HCT116 (cell line): ENCODE data around the gene KRTAP16-1. TPM values are rescaled to one million over a fixed set of nuclear protein-coding genes. Genes with fewer than 3 reads are reported as not detected.

ENCODE experiments used
- ATAC-seq: fragments of 200-7000 bp; cut with Tn5 transposase; 2 replicates; pipeline ENCODE4 v1.9.1; 2020; ENCODE audit warnings: mild to moderate bottlenecking, moderate library complexity
- BruUV-seq: library from RNA; stranded (reverse); fragments of 400-500 nt; replicated peaks from 2 replicates; lab custom pipeline; 2021; lab: Mats Ljungman, UMichigan
- CTCF ChIA-PET: fragments of 300-600 bp; sonication (Branson Sonifier 250); formaldehyde crosslinking; loops from one replicate; lab custom pipeline; 2021; ENCODE audit warnings: antibody characterized with exemption; lab: Charles Lee
- POLR2A ChIA-PET: fragments of 300-600, 350-600 bp; sonication (Branson Sonifier 250); formaldehyde crosslinking; loops from one replicate; lab custom pipeline; 2021; ENCODE audit warnings: antibody characterized with exemption; lab: Charles Lee
- RAD21 ChIA-PET, 2 experiments: fragments of 300-600 bp; sonication (Branson Sonifier 250); formaldehyde crosslinking; loops; one replicate each; lab custom pipeline; 2023; ENCODE audit warnings: low total read pairs in 2 of 2; ENCODE audit not compliant: uncharacterized antibody in 2 of 2, unreplicated experiment in 2 of 2, low non-redundant PET in 1 of 2; lab: Charles Lee
- DNase-seq: peaks from one replicate; pipeline ENCODE4 v3.0.0-alpha.2; 2010; ENCODE audit warnings: low read depth, low spot score
- H2AFZ ChIP-seq: fragments of 200-600 bp; shearing (Covaris generic), sonication (generic); 2 replicates; pipeline ENCODE4 v1.6.1; 2017; ENCODE audit warnings: low read depth, mixed run types, mixed read lengths, antibody characterized with exemption, low read length; ENCODE audit not compliant: poor library complexity, severe bottlenecking
- H3K27ac ChIP-seq: 2 replicates; pipeline ENCODE4 v1.5.1; 2012; ENCODE audit warnings: low read depth, low read length
- H3K27me3 ChIP-seq: fragments of 200-600 bp; sonication (generic); 2 replicates; pipeline ENCODE4 v1.6.1; 2016; ENCODE audit warnings: mixed run types, low read length, mixed read lengths; ENCODE audit not compliant: insufficient read depth
- H3K36me3 ChIP-seq, 2 experiments: fragments of 200-500 bp in 1 of 2; fragments of 200-600 bp in 1 of 2; sonication (Bioruptor generic) in 1 of 2; sonication (generic) in 1 of 2; 2 replicates each; pipeline versions ENCODE4 v1.5.1 to v1.6.1; 2014 to 2016; ENCODE audit warnings: low read length in 2 of 2, inconsistent platforms in 1 of 2, mixed read lengths in 1 of 2, mixed run types in 1 of 2; ENCODE audit not compliant: insufficient read depth in 2 of 2, control insufficient read depth in 1 of 2
- H3K4me1 ChIP-seq, 2 experiments: fragments of 200-600 bp in 1 of 2; sonication (generic) in 1 of 2; 2 replicates each; pipeline versions ENCODE4 v1.5.1 to v1.6.1; 2012 to 2017; ENCODE audit warnings: low read length in 2 of 2, inconsistent platforms in 1 of 2, mild to moderate bottlenecking in 1 of 2, mixed read lengths in 1 of 2, mixed run types in 1 of 2, moderate library complexity in 1 of 2; ENCODE audit not compliant: insufficient read depth in 2 of 2, control insufficient read depth in 1 of 2
- H3K4me2 ChIP-seq: fragments of 200-600 bp; sonication (generic); 2 replicates; pipeline ENCODE4 v1.6.1; 2017; ENCODE audit warnings: mixed run types, low read length, mixed read lengths
- H3K4me3 ChIP-seq, 2 experiments: fragments of 200-600 bp in 1 of 2; sonication (generic) in 1 of 2; replicated peaks in 1 of 2; 2 replicates each; pipeline ENCODE4 v1.5.1; 2011 to 2016; ENCODE audit warnings: low read length in 2 of 2, control low read depth in 1 of 2, low read depth in 1 of 2, mild to moderate bottlenecking in 1 of 2, mixed read lengths in 1 of 2, mixed run types in 1 of 2
- H3K79me2 ChIP-seq: fragments of 200-600 bp; sonication (generic); 2 replicates; pipeline ENCODE4 v1.6.1; 2017; ENCODE audit warnings: mild to moderate bottlenecking, mixed run types, low read length, moderate library complexity, mixed read lengths; ENCODE audit not compliant: insufficient read depth
- H3K9ac ChIP-seq: fragments of 200-600 bp; sonication (generic); 2 replicates; pipeline ENCODE4 v1.6.1; 2016; ENCODE audit warnings: low read length, mixed read lengths
- H3K9me2 ChIP-seq: fragments of 200-600 bp; sonication (generic), shearing (Covaris generic); 2 replicates; pipeline ENCODE4 v1.6.1; 2017; ENCODE audit warnings: mixed run types, mild to moderate bottlenecking, moderate library complexity; ENCODE audit not compliant: insufficient read depth
- H3K9me3 ChIP-seq, 2 experiments: fragments of 200-500 bp in 1 of 2; fragments of 200-600 bp in 1 of 2; sonication (Bioruptor generic) in 1 of 2; sonication (generic) in 1 of 2; 2 replicates each; pipeline ENCODE4 v1.6.1; 2014 to 2017; ENCODE audit warnings: low read length in 2 of 2, mixed read lengths in 2 of 2, inconsistent platforms in 1 of 2, low read depth in 1 of 2, mild to moderate bottlenecking in 1 of 2, mixed run types in 1 of 2, moderate library complexity in 1 of 2; ENCODE audit not compliant: control insufficient read depth in 1 of 2, insufficient read depth in 1 of 2
- H4K20me1 ChIP-seq: fragments of 200-600 bp; sonication (generic), shearing (Covaris generic); 2 replicates; pipeline ENCODE4 v1.6.1; 2017; ENCODE audit warnings: mixed run types, mild to moderate bottlenecking, moderate library complexity; ENCODE audit not compliant: insufficient read depth
- CEBPB ChIP-seq: IDR thresholded peaks from 2 replicates; pipeline ENCODE4 v1.6.1; 2012; ENCODE audit warnings: low read depth
- EGR1 ChIP-seq: IDR thresholded peaks from 2 replicates; pipeline ENCODE4 v1.6.1; 2012; ENCODE audit warnings: low read depth
- ELF1 ChIP-seq: IDR thresholded peaks from 2 replicates; pipeline ENCODE4 v1.6.1; 2012; ENCODE audit warnings: low read depth, borderline replicate concordance
- EZH2 ChIP-seq: fragments of 200-600 bp; sonication (generic); IDR thresholded peaks from 2 replicates; pipeline ENCODE4 v1.6.1; 2017; ENCODE audit warnings: antibody characterized with exemption, mixed run types
- EZH2phosphoT487 ChIP-seq: fragments of 200-600 bp; IDR thresholded peaks from 2 replicates; pipeline ENCODE4 v1.6.1; 2018; ENCODE audit warnings: antibody characterized with exemption, borderline replicate concordance
- FOSL1 ChIP-seq: IDR thresholded peaks from 2 replicates; pipeline ENCODE4 v1.6.1; 2012; ENCODE audit warnings: low read depth
- POLR2A ChIP-seq: IDR thresholded peaks from 2 replicates; pipeline ENCODE4 v1.7.0; 2011; ENCODE audit warnings: borderline replicate concordance; ENCODE audit not compliant: insufficient read depth, insufficient read length; ENCODE audit errors: extremely low read depth
- RAD21 ChIP-seq: IDR thresholded peaks from 2 replicates; pipeline ENCODE4 v1.6.1; 2012; ENCODE audit warnings: low read depth, mild to moderate bottlenecking
- SIN3A ChIP-seq: IDR thresholded peaks from 2 replicates; pipeline ENCODE4 v1.6.1; 2012; ENCODE audit warnings: low read depth
- SRF ChIP-seq: IDR thresholded peaks from 2 replicates; pipeline ENCODE4 v1.6.1; 2012; ENCODE audit warnings: low read depth
- TCF7L2 ChIP-seq: IDR thresholded peaks from 2 replicates; pipeline ENCODE4 v1.7.0; 2011; ENCODE audit warnings: borderline replicate concordance, inconsistent platforms; ENCODE audit not compliant: insufficient read depth, insufficient read length; ENCODE audit errors: extremely low read depth
- YY1 ChIP-seq: IDR thresholded peaks from 2 replicates; pipeline ENCODE4 v1.6.1; 2011; ENCODE audit warnings: low read length, low read depth, moderate library complexity, mild to moderate bottlenecking; ENCODE audit not compliant: insufficient replicate concordance; ENCODE audit errors: extremely low read depth
- ZFX ChIP-seq: fragments of 450-650 bp; IDR thresholded peaks from 2 replicates; pipeline ENCODE4 v1.6.1; 2017
- ZNF274 ChIP-seq: fragments of 200-500 bp; sonication (Bioruptor generic); IDR thresholded peaks from 2 replicates; pipeline ENCODE4 v1.6.1; 2014; ENCODE audit warnings: mild to moderate bottlenecking, low read depth, low read length, inconsistent platforms
- intact Hi-C: fragments of 100-400 bp; cut with micrococcal nuclease; formaldehyde crosslinking; loops from 2 replicates; pipeline ENCODE4 v1.10.0; 2022
- total RNA-seq: library from RNA; stranded (reverse); gene quantifications from one replicate; pipeline ENCODE4 v1.2.1, GENCODE V29; 2021; ENCODE audit not compliant: unreplicated experiment
- TF ChIP-seq, protein P1 (sequence below): IDR thresholded peaks from 2 replicates; pipeline ENCODE4 v1.6.1; 2012
- TF ChIP-seq, protein P2 (sequence below): IDR thresholded peaks from 2 replicates; pipeline ENCODE4 v1.6.1; 2012; ENCODE audit warnings: low read depth
- TF ChIP-seq, protein P3 (sequence below): IDR thresholded peaks from 2 replicates; pipeline ENCODE4 v1.6.1; 2012
- TF ChIP-seq, protein P4 (sequence below): IDR thresholded peaks from 2 replicates; pipeline ENCODE4 v1.6.1; 2011; ENCODE audit warnings: mild to moderate bottlenecking, low read length, moderate library complexity; ENCODE audit not compliant: insufficient replicate concordance; ENCODE audit errors: extremely low read depth

The KRTAP16-1 gene
- total RNA-seq, 1 experiment from 2014 or later = not detected

DNA sequence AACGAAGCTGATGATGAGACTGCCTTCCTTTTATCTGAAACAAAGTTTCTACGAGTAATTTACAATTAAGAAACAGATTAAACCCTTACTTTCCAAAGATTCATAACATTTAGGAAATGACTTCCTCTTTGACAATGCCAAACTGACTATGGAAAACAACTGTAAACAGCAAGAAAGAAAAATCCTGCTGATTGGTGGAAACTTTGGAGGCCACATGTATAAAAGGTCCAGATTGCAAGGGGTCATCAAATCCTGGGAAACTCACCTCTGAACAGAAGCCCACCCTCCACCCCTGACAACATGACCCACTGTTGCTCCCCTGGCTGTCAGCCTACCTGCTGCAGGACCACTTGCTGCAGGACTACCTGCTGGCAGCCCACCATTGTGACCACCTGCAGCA, 44.0 kb downstream of the KRTAP16-1 start, which contains the start of gene KRTAP9-6:
Gene KRTAP9-6 (plus strand): TSS at position 301 of the 400 bp plus-strand sequence. CDS start 0 bp downstream, at position 301.
- H2AFZ ChIP-seq = no peak within 1 kb of the TSS

More for the DNA sequence above, 44.0 kb downstream of the KRTAP16-1 start, which contains the start of gene KRTAP9-6:
- H3K4me2 ChIP-seq = no peak within 1 kb of the TSS
- ChIA-PET CTCF (no interaction called here), POLR2A (no interaction called here), RAD21 (no interaction called here)
- TF ChIP-seq YY1 (no peak), ZNF274 (no peak), POLR2A (no peak), FOSL1 (no peak), EZH2 (no peak), RAD21 (no peak), TCF7L2 (no peak), EGR1 (no peak), SIN3A (no peak), ZFX (no peak), ELF1 (no peak), CEBPB (no peak), EZH2phosphoT487 (no peak), SRF (no peak)
- TF ChIP-seq, protein P1, sequence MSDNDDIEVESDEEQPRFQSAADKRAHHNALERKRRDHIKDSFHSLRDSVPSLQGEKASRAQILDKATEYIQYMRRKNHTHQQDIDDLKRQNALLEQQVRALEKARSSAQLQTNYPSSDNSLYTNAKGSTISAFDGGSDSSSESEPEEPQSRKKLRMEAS = no peak
- TF ChIP-seq, protein P2, sequence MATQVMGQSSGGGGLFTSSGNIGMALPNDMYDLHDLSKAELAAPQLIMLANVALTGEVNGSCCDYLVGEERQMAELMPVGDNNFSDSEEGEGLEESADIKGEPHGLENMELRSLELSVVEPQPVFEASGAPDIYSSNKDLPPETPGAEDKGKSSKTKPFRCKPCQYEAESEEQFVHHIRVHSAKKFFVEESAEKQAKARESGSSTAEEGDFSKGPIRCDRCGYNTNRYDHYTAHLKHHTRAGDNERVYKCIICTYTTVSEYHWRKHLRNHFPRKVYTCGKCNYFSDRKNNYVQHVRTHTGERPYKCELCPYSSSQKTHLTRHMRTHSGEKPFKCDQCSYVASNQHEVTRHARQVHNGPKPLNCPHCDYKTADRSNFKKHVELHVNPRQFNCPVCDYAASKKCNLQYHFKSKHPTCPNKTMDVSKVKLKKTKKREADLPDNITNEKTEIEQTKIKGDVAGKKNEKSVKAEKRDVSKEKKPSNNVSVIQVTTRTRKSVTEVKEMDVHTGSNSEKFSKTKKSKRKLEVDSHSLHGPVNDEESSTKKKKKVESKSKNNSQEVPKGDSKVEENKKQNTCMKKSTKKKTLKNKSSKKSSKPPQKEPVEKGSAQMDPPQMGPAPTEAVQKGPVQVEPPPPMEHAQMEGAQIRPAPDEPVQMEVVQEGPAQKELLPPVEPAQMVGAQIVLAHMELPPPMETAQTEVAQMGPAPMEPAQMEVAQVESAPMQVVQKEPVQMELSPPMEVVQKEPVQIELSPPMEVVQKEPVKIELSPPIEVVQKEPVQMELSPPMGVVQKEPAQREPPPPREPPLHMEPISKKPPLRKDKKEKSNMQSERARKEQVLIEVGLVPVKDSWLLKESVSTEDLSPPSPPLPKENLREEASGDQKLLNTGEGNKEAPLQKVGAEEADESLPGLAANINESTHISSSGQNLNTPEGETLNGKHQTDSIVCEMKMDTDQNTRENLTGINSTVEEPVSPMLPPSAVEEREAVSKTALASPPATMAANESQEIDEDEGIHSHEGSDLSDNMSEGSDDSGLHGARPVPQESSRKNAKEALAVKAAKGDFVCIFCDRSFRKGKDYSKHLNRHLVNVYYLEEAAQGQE = no peak
- TF ChIP-seq, protein P3, sequence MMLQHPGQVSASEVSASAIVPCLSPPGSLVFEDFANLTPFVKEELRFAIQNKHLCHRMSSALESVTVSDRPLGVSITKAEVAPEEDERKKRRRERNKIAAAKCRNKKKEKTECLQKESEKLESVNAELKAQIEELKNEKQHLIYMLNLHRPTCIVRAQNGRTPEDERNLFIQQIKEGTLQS = no peak
- TF ChIP-seq, protein P4, sequence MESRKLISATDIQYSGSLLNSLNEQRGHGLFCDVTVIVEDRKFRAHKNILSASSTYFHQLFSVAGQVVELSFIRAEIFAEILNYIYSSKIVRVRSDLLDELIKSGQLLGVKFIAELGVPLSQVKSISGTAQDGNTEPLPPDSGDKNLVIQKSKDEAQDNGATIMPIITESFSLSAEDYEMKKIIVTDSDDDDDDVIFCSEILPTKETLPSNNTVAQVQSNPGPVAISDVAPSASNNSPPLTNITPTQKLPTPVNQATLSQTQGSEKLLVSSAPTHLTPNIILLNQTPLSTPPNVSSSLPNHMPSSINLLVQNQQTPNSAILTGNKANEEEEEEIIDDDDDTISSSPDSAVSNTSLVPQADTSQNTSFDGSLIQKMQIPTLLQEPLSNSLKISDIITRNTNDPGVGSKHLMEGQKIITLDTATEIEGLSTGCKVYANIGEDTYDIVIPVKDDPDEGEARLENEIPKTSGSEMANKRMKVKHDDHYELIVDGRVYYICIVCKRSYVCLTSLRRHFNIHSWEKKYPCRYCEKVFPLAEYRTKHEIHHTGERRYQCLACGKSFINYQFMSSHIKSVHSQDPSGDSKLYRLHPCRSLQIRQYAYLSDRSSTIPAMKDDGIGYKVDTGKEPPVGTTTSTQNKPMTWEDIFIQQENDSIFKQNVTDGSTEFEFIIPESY = no peak
- no peaks in the 10 kb centered on the region for H3K27me3 ChIP-seq
- no peaks in the 10 kb centered on the region for H3K4me1 ChIP-seq
- DNase-seq (no peak), ATAC-seq (no peak)
- no peak within 1 kb of the TSS for H3K9ac ChIP-seq
- H3K79me2 ChIP-seq = no peaks in the 10 kb centered on the region
- no peak within 1 kb of the TSS for H3K4me3 ChIP-seq
- H3K36me3 ChIP-seq = no peaks in the 10 kb centered on the region
- no peaks in the 10 kb centered on the region for H3K9me3 ChIP-seq
- intact Hi-C loops = no loop called here
- BruUV-seq = no TSS peak
- no peak within 1 kb of the TSS for H3K27ac ChIP-seq
- H4K20me1 ChIP-seq = no peaks in the 10 kb centered on the region
- H3K9me2 ChIP-seq = no peaks in the 10 kb centered on the region
